B cell (primary cell): Measurements from ENCODE around the gene PLXNB2. TPM values are rescaled to one million over a fixed set of nuclear protein-coding genes. Genes with fewer than 3 reads are reported as not detected.

Experiments
- ATAC-seq: fragments of 200-7000 bp; cut with Tn5 transposase; one replicate; pipeline ENCODE4 v1.10.0; 2021; ENCODE audit warnings: low read depth, mild to moderate bottlenecking, moderate number of reproducible peaks, moderate library complexity
- CTCF ChIA-PET: fragments of 350-600 bp; sonication (Branson Sonifier 250); formaldehyde crosslinking; loops from one replicate; lab custom pipeline; 2021; ENCODE audit warnings: antibody characterized with exemption, inconsistent platforms; lab: Charles Lee
- POLR2A ChIA-PET: fragments of 350-600 bp; sonication (Branson Sonifier 250); formaldehyde crosslinking; loops from one replicate; lab custom pipeline; 2021; ENCODE audit warnings: antibody characterized with exemption; lab: Charles Lee
- DNase-seq: peaks from one replicate; pipeline ENCODE4 v3.0.0; 2013
- H2AFZ ChIP-seq: 2 replicates; pipeline ENCODE4 v1.6.1; 2012; ENCODE audit warnings: mild to moderate bottlenecking, low read depth, low read length; ENCODE audit not compliant: insufficient read depth, poor library complexity, severe bottlenecking
- H3K27ac ChIP-seq, 2 donors: 1 replicate in 1 of 2; 2 replicates in 1 of 2; pipeline ENCODE4 v1.5.1; 2012 to 2013; ENCODE audit warnings: low read length in 2 of 2, mild to moderate bottlenecking in 2 of 2, moderate library complexity in 1 of 2
- H3K27me3 ChIP-seq, 4 experiments: fragments of 200-600 bp in 1 of 4; sonication (generic) in 1 of 4; replicated peaks in 1 of 4; 1 replicate in 2 of 4; 2 replicates in 2 of 4; pipeline versions ENCODE4 v1.6.1 to v1.7.0; 2013 to 2016; ENCODE audit warnings: low read length in 3 of 4, mild to moderate bottlenecking in 2 of 4, mixed read lengths in 1 of 4, moderate library complexity in 1 of 4; ENCODE audit not compliant: insufficient read depth in 4 of 4, control insufficient read depth in 3 of 4; ENCODE audit errors: control extremely low read depth in 1 of 4
- H3K36me3 ChIP-seq, 2 experiments: replicated peaks in 1 of 2; 1 replicate in 1 of 2; 2 replicates in 1 of 2; pipeline versions ENCODE4 v1.6.1 to v1.7.1; 2013; ENCODE audit warnings: low read length in 1 of 2; ENCODE audit not compliant: insufficient read depth in 2 of 2, control insufficient read depth in 1 of 2; ENCODE audit errors: control extremely low read depth in 1 of 2, extremely low read depth in 1 of 2
- H3K4me1 ChIP-seq, 2 donors: fragments of 200-600 bp in 1 of 2; sonication (generic) in 1 of 2; 1 replicate in 1 of 2; 2 replicates in 1 of 2; pipeline versions ENCODE4 v1.5.1 to v1.6.1; 2013 to 2017; ENCODE audit warnings: low read length in 2 of 2; ENCODE audit not compliant: control insufficient read depth in 2 of 2, insufficient read depth in 2 of 2
- H3K4me2 ChIP-seq: replicated peaks from 2 replicates; pipeline ENCODE3; 2012; ENCODE audit warnings: mild to moderate bottlenecking, low read depth, low read length; ENCODE audit not compliant: poor library complexity, severe bottlenecking
- H3K4me3 ChIP-seq, 5 experiments: fragments of 200-600 bp in 1 of 5; sonication (generic) in 1 of 5; 1 replicate in 3 of 5; 2 replicates in 2 of 5; pipeline versions ENCODE4 v1.5.1 to v1.7.0; 2011 to 2016; ENCODE audit warnings: low read length in 4 of 5, mild to moderate bottlenecking in 4 of 5, low read depth in 2 of 5, control low read depth in 1 of 5, moderate library complexity in 1 of 5; ENCODE audit not compliant: insufficient read depth in 1 of 5; ENCODE audit errors: control extremely low read depth in 1 of 5, extremely low read depth in 1 of 5
- H3K79me2 ChIP-seq: fragments of 200-600 bp; sonication (generic); one replicate; pipeline ENCODE4 v1.6.0; 2016; ENCODE audit warnings: low read length; ENCODE audit not compliant: control insufficient read depth, insufficient read depth
- H3K9ac ChIP-seq: fragments of 200-600 bp; sonication (generic); 2 replicates; pipeline ENCODE4 v1.6.1; 2017; ENCODE audit warnings: mild to moderate bottlenecking, low read length, moderate library complexity
- H3K9me3 ChIP-seq, 3 donors: one replicate each; pipeline versions ENCODE4 v1.6.1 to v1.7.1; 2013; ENCODE audit warnings: low read length in 2 of 3; ENCODE audit not compliant: control insufficient read depth in 2 of 3, insufficient read depth in 1 of 3; ENCODE audit errors: control extremely low read depth in 1 of 3
- H4K20me1 ChIP-seq: 2 replicates; pipeline ENCODE4 v1.6.0; 2012; ENCODE audit warnings: mild to moderate bottlenecking, low read length; ENCODE audit not compliant: insufficient read depth, control insufficient read depth, poor library complexity, severe bottlenecking
- H3K27ac Mint-ChIP-seq: one replicate; pipeline ENCODE4 v1.8.0; 2021; ENCODE audit warnings: mixed read lengths
- H3K27me3 Mint-ChIP-seq: one replicate; pipeline ENCODE4 v1.8.0; 2021; ENCODE audit warnings: mixed read lengths
- H3K4me1 Mint-ChIP-seq: one replicate; pipeline ENCODE4 v1.8.0; 2021; ENCODE audit warnings: mixed read lengths
- H3K4me3 Mint-ChIP-seq: one replicate; pipeline ENCODE4 v1.8.0; 2021; ENCODE audit warnings: mixed read lengths
- H3K9me3 Mint-ChIP-seq: one replicate; pipeline ENCODE4 v1.8.0; 2022; ENCODE audit warnings: mixed read lengths; ENCODE audit not compliant: insufficient read depth
- CTCF ChIP-seq: fragments of 200-600 bp; IDR thresholded peaks from one replicate; pipeline ENCODE4 v1.8.0; 2022; ENCODE audit warnings: antibody characterized with exemption, mild to moderate bottlenecking
- EZH2 ChIP-seq: IDR thresholded peaks from 2 replicates; pipeline ENCODE4 v1.6.1; 2012; ENCODE audit warnings: borderline replicate concordance, low read depth, mild to moderate bottlenecking, moderate library complexity, low read length; ENCODE audit not compliant: insufficient read depth, poor library complexity, severe bottlenecking
- WGBS: methylation state at CpG from one replicate; pipeline ENCODE4 v1.1.5; 2013; ENCODE audit warnings: missing lambda C conversion rate; ENCODE audit not compliant: insufficient coverage; 5-methylcytosine and 5-hydroxymethylcytosine counted together
- intact Hi-C: fragments of 100-400 bp; cut with micrococcal nuclease; formaldehyde crosslinking; loops from one replicate; pipeline ENCODE4 v1.10.0; 2022
- polyA plus RNA-seq: library from polyadenylated mRNA; depleted of rRNA; stranded (reverse); fragments of >200 nt; gene quantifications from 2 replicates; pipeline ENCODE4 v1.2.3, GENCODE V29; 2012
- total RNA-seq, 2 donors: library from RNA; stranded (reverse); fragments of 120-200 nt in 1 of 2; gene quantifications; 1 replicate in 1 of 2; 2 replicates in 1 of 2; pipeline versions ENCODE4 v1.2.3 to v1.2.4, GENCODE V29; 2013 to 2022

PLXNB2 gene
- total and polyA plus RNA-seq, 2 donors (not counting 1 experiment from before 2014, with no cell fraction given): 5.2 to 31.4 TPM

- CTCF ChIA-PET: interaction anchor here (0.7 to 3.8 kb wide), 4 partner anchors 10 to 236 kb away, joined by 3 to 22 read pairs (median 3); partner anchors contain the start of gene HDAC10
- Histone ChIP-seq H3K4me2 (peak overlapping the region; percentile 70), H2AFZ (no peak overlapping the region), H3K9me3 (no peaks in the 10 kb centered on the region), H4K20me1 (no peaks in the 10 kb centered on the region), H3K79me2 (no peaks in the 10 kb centered on the region), H3K27ac (no peak overlapping the region), H3K9ac (no peak overlapping the region), H3K27me3 (peaks cover 0 to 31% (median 8%) of the 10 kb centered on the region in 4 experiments), H3K4me1 (peaks cover 17 to 21% of the 10 kb centered on the region in 2 donors), H3K4me3 (no peak overlapping the region), H3K36me3 (no peaks in the 10 kb centered on the region)
- POLR2A ChIA-PET: no interaction called here
- 23% methylated on average over 6 of the region's 7 CpGs for WGBS
- DNase-seq: no peak
- ATAC-seq: peak; percentile 41
- no peak overlapping the region for H3K27ac Mint-ChIP-seq
- H3K9me3 Mint-ChIP-seq: no peaks in the 10 kb centered on the region
- no peak for TF ChIP-seq CTCF
- TF ChIP-seq EZH2: no peak
- H3K4me3 Mint-ChIP-seq: peak overlapping the region; percentile 74
- peaks cover 10% of the 10 kb centered on the region for H3K27me3 Mint-ChIP-seq
- H3K4me1 Mint-ChIP-seq: peaks cover 13% of the 10 kb centered on the region
- intact Hi-C loops: no loop called here
Measured at GRCh38 chr22:50262460-50262911, 45.0 kb downstream of the PLXNB2 start.

- peaks cover 10% of the 10 kb centered on the region for H3K27me3 Mint-ChIP-seq
- Histone ChIP-seq H3K4me1 (peaks cover 17 to 21% of the 10 kb centered on the region in 2 donors), H4K20me1 (no peaks in the 10 kb centered on the region), H3K79me2 (no peaks in the 10 kb centered on the region), H3K4me2 (peak within 1 kb of the TSS; percentile 70), H3K4me3 (peak within 1 kb of the TSS in 3 of 5 experiments; percentile 5 to 36 (median 33)), H3K36me3 (no peaks in the 10 kb centered on the region), H3K27me3 (peaks cover 0 to 31% (median 8%) of the 10 kb centered on the region in 4 experiments), H3K9me3 (no peaks in the 10 kb centered on the region), H3K27ac (no peak within 1 kb of the TSS), H2AFZ (no peak within 1 kb of the TSS), H3K9ac (no peak within 1 kb of the TSS)
- ATAC-seq: peak; percentile 22
- H3K27ac Mint-ChIP-seq: no peak within 1 kb of the TSS
- TF ChIP-seq EZH2: no peak
- no peak for TF ChIP-seq CTCF
- no peak for DNase-seq
- intact Hi-C loops: no loop called here
- H3K4me1 Mint-ChIP-seq: peaks cover 13% of the 10 kb centered on the region
- ChIA-PET CTCF (interaction anchor here (0.7 to 3.8 kb wide), 3 partner anchors 10 to 24 kb away, joined by 3 to 22 read pairs (median 3); partner anchors contain the start of gene HDAC10), POLR2A (no interaction called here)
- WGBS: 2% methylated on average over 57 of the region's 61 CpGs
- H3K4me3 Mint-ChIP-seq: peak within 1 kb of the TSS; percentile 74
- H3K9me3 Mint-ChIP-seq: no peaks in the 10 kb centered on the region
Measured at GRCh38 chr22:50261615-50262459, 45.6 kb downstream of the PLXNB2 start, which contains the start of gene MAPK12. Gene MAPK12 (minus strand): TSS chr22:50261683. CDS start chr22:50261509, 174 bp downstream.
